HCT116 (cell line): ENCODE results near the gene ADA.

Experiments used
- CEBPB ChIP-seq: IDR thresholded peaks from 2 replicates; pipeline ENCODE4 v1.6.1; 2012; ENCODE audit warnings: low read depth
- CTCF ChIP-seq, 3 experiments: fragments of 200-600 bp in 1 of 3; sonication (generic) in 1 of 3; IDR thresholded peaks in 2 of 3; conservative IDR thresholded peaks in 1 of 3; 2 replicates each; pipeline ENCODE4 v1.5.1; 2012 to 2017; ENCODE audit warnings: low read depth in 2 of 3, low read length in 2 of 3, antibody characterized with exemption in 1 of 3, borderline replicate concordance in 1 of 3, control low read depth in 1 of 3, mild to moderate bottlenecking in 1 of 3, mixed read lengths in 1 of 3, mixed run types in 1 of 3, moderate library complexity in 1 of 3; ENCODE audit not compliant: insufficient read depth in 1 of 3
- EZH2 ChIP-seq: fragments of 200-600 bp; sonication (generic); IDR thresholded peaks from 2 replicates; pipeline ENCODE4 v1.6.1; 2017; ENCODE audit warnings: antibody characterized with exemption, mixed run types
- POLR2A ChIP-seq: IDR thresholded peaks from 2 replicates; pipeline ENCODE4 v1.7.0; 2011; ENCODE audit warnings: borderline replicate concordance; ENCODE audit not compliant: insufficient read depth, insufficient read length; ENCODE audit errors: extremely low read depth
- POLR2AphosphoS5 ChIP-seq: IDR thresholded peaks from 2 replicates; pipeline ENCODE4 v1.6.1; 2011; ENCODE audit warnings: mild to moderate bottlenecking, low read depth, low read length, moderate library complexity
- SIN3A ChIP-seq: IDR thresholded peaks from 2 replicates; pipeline ENCODE4 v1.6.1; 2012; ENCODE audit warnings: low read depth
- ZBTB33 ChIP-seq: IDR thresholded peaks from 2 replicates; pipeline ENCODE4 v1.6.1; 2011; ENCODE audit warnings: mild to moderate bottlenecking, low read length, moderate library complexity; ENCODE audit not compliant: insufficient replicate concordance; ENCODE audit errors: extremely low read depth

GRCh38 chr20:44582311-44583025, 69.0 kb downstream of the ADA start, which contains the start of gene PKIG:
- TF ChIP-seq POLR2A = no peak
- TF ChIP-seq CTCF (IDR thresholded peaks at IDR 0.05 in 2 of 3, conservative IDR thresholded peaks at IDR 0.05 in 1 of 3; ENCODE audit: borderline replicate concordance in 1 of 3, insufficient read depth in 1 of 3, low read depth in 2 of 3, low read length in 2 of 3) = no peak
- TF ChIP-seq POLR2AphosphoS5 = no peak
- TF ChIP-seq EZH2 = no peak
- TF ChIP-seq ZBTB33 = no peak
- TF ChIP-seq CEBPB = no peak
- TF ChIP-seq SIN3A = no peak
